Measurements from ENCODE around the gene HOXC4.

The HOXC4 gene

GRCh38 chr12:54020591-54021405, 32.8 kb upstream of the HOXC4 start:
- Mint-ChIP-seq H3K36me3 (peaks cover 2% of the 10 kb centered on the region), H3K9me3 (peaks cover 1% of the 10 kb centered on the region), H3K27me3 (peaks cover 23% of the 10 kb centered on the region), H3K27ac (no peak overlapping the region), H3K4me1 (peaks cover 19% of the 10 kb centered on the region), H3K4me3 (no peak overlapping the region)
- no peak for ATAC-seq (ENCODE audit: low read depth)
- no peak for DNase-seq (ENCODE audit: low spot score in 2 of 2)

- peaks cover 26% of the 10 kb centered on the region for H3K27me3 Mint-ChIP-seq
- peak; percentile 21 for ATAC-seq (ENCODE audit: low read depth)
- H3K4me3 Mint-ChIP-seq, result no peak overlapping the region
- H3K9me3 Mint-ChIP-seq, result peaks cover 1% of the 10 kb centered on the region
- H3K36me3 Mint-ChIP-seq, result peaks cover 2% of the 10 kb centered on the region
- H3K4me1 Mint-ChIP-seq, result peaks cover 19% of the 10 kb centered on the region
- no peak for DNase-seq (ENCODE audit: low spot score in 2 of 2)
- H3K27ac Mint-ChIP-seq, result no peak overlapping the region
Measured at GRCh38 chr12:54021432-54022013, 32.1 kb upstream of the HOXC4 start.

- H3K27me3 Mint-ChIP-seq, result peaks cover 26% of the 10 kb centered on the region
- ATAC-seq (ENCODE audit: low read depth) (no peak), DNase-seq (ENCODE audit: low spot score in 2 of 2) (no peak)
- no peak overlapping the region for H3K27ac Mint-ChIP-seq
- H3K36me3 Mint-ChIP-seq, result no peaks in the 10 kb centered on the region
- H3K9me3 Mint-ChIP-seq, result no peaks in the 10 kb centered on the region
- no peak overlapping the region for H3K4me3 Mint-ChIP-seq
- H3K4me1 Mint-ChIP-seq, result peaks cover 8% of the 10 kb centered on the region
Measured at GRCh38 chr12:54022960-54023884, 30.4 kb upstream of the HOXC4 start.

GRCh38 chr12:54024127-54024526, 29.5 kb upstream of the HOXC4 start:
- no peak overlapping the region for H3K27ac Mint-ChIP-seq
- H3K36me3 Mint-ChIP-seq, result no peaks in the 10 kb centered on the region
- peaks cover 30% of the 10 kb centered on the region for H3K27me3 Mint-ChIP-seq
- no peaks in the 10 kb centered on the region for H3K9me3 Mint-ChIP-seq
- no peak for DNase-seq (ENCODE audit: low spot score in 2 of 2)
- H3K4me3 Mint-ChIP-seq, result no peak overlapping the region
- H3K4me1 Mint-ChIP-seq, result peaks cover 8% of the 10 kb centered on the region
- ATAC-seq (ENCODE audit: low read depth), result no peak

GRCh38 chr12:54024581-54025305, 28.9 kb upstream of the HOXC4 start:
- H3K27ac Mint-ChIP-seq, result no peak overlapping the region
- peaks cover 8% of the 10 kb centered on the region for H3K4me1 Mint-ChIP-seq
- DNase-seq (ENCODE audit: low spot score in 2 of 2) (no peak), ATAC-seq (ENCODE audit: low read depth) (no peak)
- no peaks in the 10 kb centered on the region for H3K36me3 Mint-ChIP-seq
- no peak overlapping the region for H3K4me3 Mint-ChIP-seq
- no peaks in the 10 kb centered on the region for H3K9me3 Mint-ChIP-seq
- peaks cover 30% of the 10 kb centered on the region for H3K27me3 Mint-ChIP-seq

GRCh38 chr12:54025499-54026405, 27.9 kb upstream of the HOXC4 start:
- Mint-ChIP-seq H3K4me1 (peaks cover 7% of the 10 kb centered on the region), H3K27ac (no peak overlapping the region), H3K36me3 (no peaks in the 10 kb centered on the region), H3K4me3 (no peak overlapping the region), H3K9me3 (no peaks in the 10 kb centered on the region), H3K27me3 (peaks cover 32% of the 10 kb centered on the region)
- ATAC-seq (ENCODE audit: low read depth), result no peak
- DNase-seq (ENCODE audit: low spot score in 2 of 2), result no peak

GRCh38 chr12:54026640-54027441, 26.8 kb upstream of the HOXC4 start:
- peaks cover 30% of the 10 kb centered on the region for H3K27me3 Mint-ChIP-seq

GRCh38 chr12:54027442-54027786, 26.2 kb upstream of the HOXC4 start:
- H3K36me3 Mint-ChIP-seq, result no peaks in the 10 kb centered on the region
- H3K4me3 Mint-ChIP-seq, result no peak overlapping the region

More at GRCh38 chr12:54026640-54027441, 26.8 kb upstream of the HOXC4 start:
- Mint-ChIP-seq H3K36me3 (no peaks in the 10 kb centered on the region), H3K4me1 (peaks cover 3% of the 10 kb centered on the region), H3K4me3 (no peak overlapping the region), H3K27ac (no peak overlapping the region), H3K9me3 (no peaks in the 10 kb centered on the region)
- DNase-seq (ENCODE audit: low spot score in 2 of 2), result no peak
- no peak for ATAC-seq (ENCODE audit: low read depth)

GRCh38 chr12:54028314-54029201, 25.1 kb upstream of the HOXC4 start, which contains the start of gene HOXC6:
HOXC6 (plus strand) TSS chr12:54028440; CDS start chr12:54028522, 82 bp downstream.
- Mint-ChIP-seq H3K4me1 (peaks cover 7% of the 10 kb centered on the region), H3K27me3 (peaks cover 34% of the 10 kb centered on the region), H3K4me3 (no peak within 1 kb of the TSS), H3K9me3 (peaks cover 3% of the 10 kb centered on the region), H3K27ac (no peak within 1 kb of the TSS), H3K36me3 (no peaks in the 10 kb centered on the region)
- no peak for ATAC-seq (ENCODE audit: low read depth)
- DNase-seq (ENCODE audit: low spot score in 2 of 2), result no peak

More at GRCh38 chr12:54027442-54027786, 26.2 kb upstream of the HOXC4 start:
- DNase-seq (ENCODE audit: low spot score in 2 of 2) (no peak), ATAC-seq (ENCODE audit: low read depth) (no peak)
- H3K27ac Mint-ChIP-seq, result no peak overlapping the region
- H3K27me3 Mint-ChIP-seq, result peaks cover 35% of the 10 kb centered on the region
- peaks cover 3% of the 10 kb centered on the region for H3K4me1 Mint-ChIP-seq
- no peaks in the 10 kb centered on the region for H3K9me3 Mint-ChIP-seq

- no peak overlapping the region for H3K27ac Mint-ChIP-seq
Measured at GRCh38 chr12:54029529-54030441, 23.9 kb upstream of the HOXC4 start.

GRCh38 chr12:54030442-54030801, 23.2 kb upstream of the HOXC4 start:
- peaks cover 30% of the 10 kb centered on the region for H3K27me3 Mint-ChIP-seq
- no peak for DNase-seq (ENCODE audit: low spot score in 2 of 2)
- H3K27ac Mint-ChIP-seq, result no peak overlapping the region
- H3K4me1 Mint-ChIP-seq, result peaks cover 8% of the 10 kb centered on the region
- H3K4me3 Mint-ChIP-seq, result no peak overlapping the region
- no peaks in the 10 kb centered on the region for H3K36me3 Mint-ChIP-seq
- ATAC-seq (ENCODE audit: low read depth), result no peak
- peaks cover 3% of the 10 kb centered on the region for H3K9me3 Mint-ChIP-seq

More at GRCh38 chr12:54029529-54030441, 23.9 kb upstream of the HOXC4 start:
- Mint-ChIP-seq H3K9me3 (peaks cover 3% of the 10 kb centered on the region), H3K4me1 (peaks cover 8% of the 10 kb centered on the region), H3K36me3 (no peaks in the 10 kb centered on the region), H3K27me3 (peaks cover 30% of the 10 kb centered on the region), H3K4me3 (no peak overlapping the region)
- DNase-seq (ENCODE audit: low spot score in 2 of 2), result no peak
- ATAC-seq (ENCODE audit: low read depth), result no peak
